ENCODE results near the gene MED16. TPM values are rescaled to one million over a fixed set of nuclear protein-coding genes. Genes with fewer than 3 reads are reported as not detected.
"Not testable (repeated sequence)": the region's sequence is repeated elsewhere in the genome, so short reads cannot be mapped to it uniquely, and the experiment has no call there.

MED16 gene
- total and polyA plus RNA-seq, 7 donors: 30.7 to 66.5 (median 51.3) TPM

- Histone ChIP-seq H3K27me3 (ENCODE audit: insufficient read depth in 3 of 3, low read length in 2 of 3) (peaks cover 0 to 84% (median 11%) of the 10 kb centered on the region in 3 donors), H3K36me3 (ENCODE audit: insufficient read depth in 1 of 2, low read depth in 1 of 2) (no peaks in the 10 kb centered on the region), H3K4me3 (no peak overlapping the region), H3K4me1 (peaks cover 8% of the 10 kb centered on the region), H3K27ac (no peak overlapping the region), H3K9me3 (no peaks in the 10 kb centered on the region)
- 69 to 72% (median 70%) methylated on average over 6 of the region's 6 CpGs for WGBS, 3 donors
- TF ChIP-seq CTCF (IDR thresholded peaks at IDR 0.05): no peak
- ATAC-seq: no peak
- DNase-seq: no peak
- intact Hi-C loops (cut with DNase I): loop anchor here in 1 of 2 donors (10.0 kb wide), 1 partner anchor 130 kb away; the partner anchor contains the start of gene WDR18
Observed at GRCh38 chr19:854549-854948, 38.4 kb downstream of the MED16 start.

- H3K27me3 ChIP-seq (ENCODE audit: insufficient read depth in 3 of 3, low read length in 2 of 3): peaks cover 0 to 76% (median 13%) of the 10 kb centered on the region in 3 donors
- intact Hi-C loops (cut with DNase I): loop anchor here in 1 of 2 donors (10.0 kb wide), 1 partner anchor 131 kb away; the partner anchor contains the start of gene WDR18
- not testable (repeated sequence) for H3K4me1 ChIP-seq; H3K4me3 ChIP-seq; H3K27ac ChIP-seq; H3K36me3 ChIP-seq (ENCODE audit: insufficient read depth in 1 of 2, low read depth in 1 of 2); ATAC-seq; DNase-seq; H3K9me3 ChIP-seq
- 73 to 78% (median 77%) methylated on average over 10 to 13 of the region's 17 CpGs for WGBS, 3 donors
Observed at GRCh38 chr19:853614-854220, 39.3 kb downstream of the MED16 start.

- Histone ChIP-seq H3K27ac (no peak overlapping the region), H3K9me3 (no peaks in the 10 kb centered on the region), H3K36me3 (ENCODE audit: insufficient read depth in 1 of 2, low read depth in 1 of 2) (no peaks in the 10 kb centered on the region), H3K4me3 (no peak overlapping the region), H3K27me3 (ENCODE audit: insufficient read depth in 3 of 3, low read length in 2 of 3) (peaks cover 0 to 73% (median 13%) of the 10 kb centered on the region in 3 donors), H3K4me1 (peaks cover 7% of the 10 kb centered on the region)
- no peak for TF ChIP-seq CTCF (IDR thresholded peaks at IDR 0.05)
- ATAC-seq: no peak
- intact Hi-C loops (cut with DNase I): loop anchor here in 1 of 2 donors (10.0 kb wide), 1 partner anchor 132 kb away; the partner anchor contains the start of gene WDR18
- DNase-seq: peak in 1 of 2 donors; percentile 12
- WGBS, 3 donors: 27 to 34% (median 30%) methylated on average over 38 to 67 of the region's 67 CpGs
Observed at GRCh38 chr19:853014-853585, 39.9 kb downstream of the MED16 start.

GRCh38 chr19:852136-853013, 40.6 kb downstream of the MED16 start, which contains the start of gene ELANE:
TSS of gene ELANE (plus strand) at chr19:852303. CDS start at chr19:852329, 26 bp downstream.
- no peaks in the 10 kb centered on the region for H3K9me3 ChIP-seq
- ATAC-seq (no peak), DNase-seq (peak; percentile 23 to 53)
- intact Hi-C loops (cut with DNase I): loop anchor here in 1 of 2 donors (10.0 kb wide), 1 partner anchor 132 kb away; the partner anchor contains the start of gene WDR18
- no peaks in the 10 kb centered on the region for H3K36me3 ChIP-seq (ENCODE audit: insufficient read depth in 1 of 2, low read depth in 1 of 2)
- peaks cover 7% of the 10 kb centered on the region for H3K4me1 ChIP-seq
- H3K27me3 ChIP-seq (ENCODE audit: insufficient read depth in 3 of 3, low read length in 2 of 3): peaks cover 0 to 73% (median 16%) of the 10 kb centered on the region in 3 donors
- no peak within 1 kb of the TSS for H3K4me3 ChIP-seq
- TF ChIP-seq CTCF (IDR thresholded peaks at IDR 0.05): no peak
- 58 to 68% (median 62%) methylated on average over 41 to 55 of the region's 55 CpGs for WGBS, 3 donors
- no peak within 1 kb of the TSS for H3K27ac ChIP-seq
